GM23338 (cell line): ENCODE measurements around the gene ZNF335. TPM values are rescaled to one million over a fixed set of nuclear protein-coding genes. Genes with fewer than 3 reads are reported as not detected.

Source experiments
- ATAC-seq: fragments of 200-7000 bp; cut with Tn5 transposase; 3 replicates; pipeline ENCODE4 v1.9.1; 2020
- DNase-seq: peaks from one replicate; pipeline ENCODE4 v3.0.0-alpha.2; 2015; ENCODE audit warnings: low spot score
- H2AFZ ChIP-seq: fragments of 200-600 bp; sonication (generic); 2 replicates; pipeline ENCODE4 v1.8.0; 2016; ENCODE audit warnings: antibody characterized with exemption, mild to moderate bottlenecking, moderate library complexity
- H3F3A ChIP-seq: fragments of 200-600 bp; sonication (generic); replicated peaks from 2 replicates; pipeline ENCODE4 v1.8.0; 2017; ENCODE audit warnings: antibody characterized with exemption, mixed run types, low read depth
- H3K27ac ChIP-seq: fragments of 200-600 bp; sonication (generic); 2 replicates; pipeline ENCODE4 v1.6.1; 2016; ENCODE audit warnings: low read depth
- H3K27me3 ChIP-seq: fragments of 200-600 bp; sonication (generic); 2 replicates; pipeline ENCODE4 v1.8.0; 2016; ENCODE audit warnings: mild to moderate bottlenecking, mixed run types, moderate library complexity; ENCODE audit not compliant: insufficient read depth
- H3K36me3 ChIP-seq: fragments of 200-600 bp; sonication (generic); 2 replicates; pipeline ENCODE4 v1.8.0; 2016; ENCODE audit warnings: mild to moderate bottlenecking; ENCODE audit not compliant: insufficient read depth
- H3K4me1 ChIP-seq: fragments of 200-600 bp; sonication (generic); 2 replicates; pipeline ENCODE4 v1.8.0; 2016; ENCODE audit warnings: mild to moderate bottlenecking, moderate library complexity; ENCODE audit not compliant: insufficient read depth
- H3K4me2 ChIP-seq: fragments of 200-600 bp; sonication (generic); 2 replicates; pipeline ENCODE4 v1.7.1; 2017; ENCODE audit warnings: mixed run types
- H3K4me3 ChIP-seq: fragments of 200-600 bp; sonication (generic); 2 replicates; pipeline ENCODE4 v1.6.1; 2016; ENCODE audit warnings: mixed run types
- H3K79me2 ChIP-seq: fragments of 200-600 bp; sonication (generic); replicated peaks from 2 replicates; pipeline ENCODE4 v1.8.0; 2017; ENCODE audit warnings: mild to moderate bottlenecking; ENCODE audit not compliant: insufficient read depth
- H3K9me2 ChIP-seq: fragments of 200-600 bp; sonication (generic); 2 replicates; pipeline ENCODE4 v1.8.0; 2017; ENCODE audit not compliant: insufficient read depth
- H4K20me1 ChIP-seq: fragments of 200-600 bp; sonication (generic); replicated peaks from 2 replicates; pipeline ENCODE4 v1.8.0; 2017; ENCODE audit warnings: mild to moderate bottlenecking; ENCODE audit not compliant: insufficient read depth
- H3K27ac Mint-ChIP-seq: 2 replicates; pipeline ENCODE4 v1.8.0; 2020; ENCODE audit warnings: inconsistent platforms, mild to moderate bottlenecking, moderate library complexity, mixed read lengths
- H3K27me3 Mint-ChIP-seq: 3 replicates; pipeline ENCODE4 v1.8.0; 2022; ENCODE audit warnings: low read depth, mild to moderate bottlenecking, moderate library complexity, mixed read lengths, inconsistent platforms; ENCODE audit not compliant: insufficient read depth, poor library complexity
- H3K36me3 Mint-ChIP-seq: 3 replicates; pipeline ENCODE4 v1.8.0; 2021; ENCODE audit warnings: low read depth, mild to moderate bottlenecking, inconsistent platforms, moderate library complexity, mixed read lengths
- H3K4me1 Mint-ChIP-seq: 3 replicates; pipeline ENCODE4 v1.8.0; 2020; ENCODE audit warnings: mild to moderate bottlenecking, inconsistent platforms, mixed read lengths
- H3K4me3 Mint-ChIP-seq: 3 replicates; pipeline ENCODE4 v1.8.0; 2021; ENCODE audit warnings: moderate library complexity, mild to moderate bottlenecking, inconsistent platforms, mixed read lengths
- H3K9me3 Mint-ChIP-seq: 3 replicates; pipeline ENCODE4 v1.8.0; 2020; ENCODE audit warnings: moderate library complexity, mild to moderate bottlenecking, inconsistent platforms, mixed read lengths
- CREB1 ChIP-seq: fragments of 250-450 bp; sonication (Bioruptor Pico); IDR thresholded peaks from 2 replicates; pipeline ENCODE4 v1.5.0; 2020; ENCODE audit warnings: low read depth, mild to moderate bottlenecking, moderate library complexity
- STAT1 ChIP-seq: IDR thresholded peaks from one replicate; pipeline ENCODE4 v1.6.1; 2016; ENCODE audit warnings: antibody characterized with exemption; ENCODE audit not compliant: unreplicated experiment
- ZNF114 ChIP-seq: fragments of 250-450 bp; sonication (Bioruptor Pico); IDR thresholded peaks from 2 replicates; pipeline ENCODE4 v1.5.0; 2020; ENCODE audit warnings: mild to moderate bottlenecking, moderate library complexity
- polyA plus RNA-seq: library from polyadenylated mRNA; unstranded; fragments of >200 nt; fragmentation: Nextera tagmentation; extraction: Ambion mirVana; gene quantifications from 2 replicates; pipeline ENCODE4 v1.2.1, GENCODE V29; 2016
- total RNA-seq: library from RNA; depleted of rRNA; stranded (reverse); fragments of >200 nt; shearing (Covaris generic); gene quantifications from 2 replicates; pipeline ENCODE4 v1.2.3, GENCODE V29; 2014
- TF ChIP-seq, protein P1 (sequence below): IDR thresholded peaks from one replicate; pipeline ENCODE4 v1.6.1; 2018; ENCODE audit warnings: antibody characterized with exemption; ENCODE audit not compliant: unreplicated experiment
- TF ChIP-seq, protein P2 (sequence below), 2 experiments: fragments of 200-600 bp in 1 of 2; sonication (generic) in 1 of 2; conservative IDR thresholded peaks; 2 replicates each; pipeline versions ENCODE4 v1.5.1 to v1.6.1; 2016 to 2017; ENCODE audit warnings: antibody characterized with exemption in 2 of 2, low read depth in 2 of 2, mild to moderate bottlenecking in 2 of 2, moderate library complexity in 1 of 2

ZNF335 gene
- total and polyA plus RNA-seq, 2 experiments from 2014 or later, result 7.4 to 24.2 TPM

DNA sequence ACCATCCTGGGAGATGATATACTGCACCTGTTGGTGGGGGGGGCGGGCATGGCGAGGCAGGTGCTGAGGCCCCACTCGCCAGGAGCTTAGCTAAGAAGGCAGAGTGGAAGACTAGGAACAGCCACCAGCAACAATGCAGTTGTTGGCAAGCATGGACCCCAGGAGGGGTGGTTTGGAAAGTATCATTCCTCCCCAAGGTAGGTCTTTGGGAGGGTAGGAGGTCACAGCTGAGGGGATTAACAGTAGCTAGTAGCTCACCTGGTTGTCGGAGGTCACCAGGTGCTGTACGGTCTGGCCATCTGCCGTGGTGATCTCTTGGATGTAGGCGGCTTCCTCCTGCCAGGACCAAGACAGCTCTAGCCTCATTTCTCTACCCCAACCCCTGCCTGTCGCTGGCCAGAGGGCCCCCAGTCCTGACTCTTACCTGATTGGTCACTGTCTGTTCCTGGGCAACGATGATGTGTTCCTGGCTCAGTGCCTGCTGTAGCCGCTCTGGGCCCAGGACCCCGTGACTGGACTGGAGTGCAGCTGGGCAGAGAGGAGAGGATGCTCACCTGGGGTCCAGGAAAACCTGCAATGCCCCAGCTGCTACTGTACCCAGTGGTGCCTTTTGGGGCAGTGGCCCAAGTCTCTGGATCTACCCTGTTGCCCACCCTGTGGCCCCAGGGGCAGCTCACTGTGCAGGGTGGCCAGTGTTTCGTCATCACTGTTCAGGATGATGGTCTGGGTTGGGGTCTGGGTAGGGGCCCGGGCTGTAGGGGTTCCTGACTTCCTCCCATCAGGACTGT is 22.3 kb downstream of the ZNF335 start (continued):
- TF ChIP-seq, protein P1, sequence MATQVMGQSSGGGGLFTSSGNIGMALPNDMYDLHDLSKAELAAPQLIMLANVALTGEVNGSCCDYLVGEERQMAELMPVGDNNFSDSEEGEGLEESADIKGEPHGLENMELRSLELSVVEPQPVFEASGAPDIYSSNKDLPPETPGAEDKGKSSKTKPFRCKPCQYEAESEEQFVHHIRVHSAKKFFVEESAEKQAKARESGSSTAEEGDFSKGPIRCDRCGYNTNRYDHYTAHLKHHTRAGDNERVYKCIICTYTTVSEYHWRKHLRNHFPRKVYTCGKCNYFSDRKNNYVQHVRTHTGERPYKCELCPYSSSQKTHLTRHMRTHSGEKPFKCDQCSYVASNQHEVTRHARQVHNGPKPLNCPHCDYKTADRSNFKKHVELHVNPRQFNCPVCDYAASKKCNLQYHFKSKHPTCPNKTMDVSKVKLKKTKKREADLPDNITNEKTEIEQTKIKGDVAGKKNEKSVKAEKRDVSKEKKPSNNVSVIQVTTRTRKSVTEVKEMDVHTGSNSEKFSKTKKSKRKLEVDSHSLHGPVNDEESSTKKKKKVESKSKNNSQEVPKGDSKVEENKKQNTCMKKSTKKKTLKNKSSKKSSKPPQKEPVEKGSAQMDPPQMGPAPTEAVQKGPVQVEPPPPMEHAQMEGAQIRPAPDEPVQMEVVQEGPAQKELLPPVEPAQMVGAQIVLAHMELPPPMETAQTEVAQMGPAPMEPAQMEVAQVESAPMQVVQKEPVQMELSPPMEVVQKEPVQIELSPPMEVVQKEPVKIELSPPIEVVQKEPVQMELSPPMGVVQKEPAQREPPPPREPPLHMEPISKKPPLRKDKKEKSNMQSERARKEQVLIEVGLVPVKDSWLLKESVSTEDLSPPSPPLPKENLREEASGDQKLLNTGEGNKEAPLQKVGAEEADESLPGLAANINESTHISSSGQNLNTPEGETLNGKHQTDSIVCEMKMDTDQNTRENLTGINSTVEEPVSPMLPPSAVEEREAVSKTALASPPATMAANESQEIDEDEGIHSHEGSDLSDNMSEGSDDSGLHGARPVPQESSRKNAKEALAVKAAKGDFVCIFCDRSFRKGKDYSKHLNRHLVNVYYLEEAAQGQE, result no peak
- TF ChIP-seq ZNF114 (CRISPR knock-in tag), result no peak
- no peak for TF ChIP-seq STAT1
- TF ChIP-seq, protein P2, sequence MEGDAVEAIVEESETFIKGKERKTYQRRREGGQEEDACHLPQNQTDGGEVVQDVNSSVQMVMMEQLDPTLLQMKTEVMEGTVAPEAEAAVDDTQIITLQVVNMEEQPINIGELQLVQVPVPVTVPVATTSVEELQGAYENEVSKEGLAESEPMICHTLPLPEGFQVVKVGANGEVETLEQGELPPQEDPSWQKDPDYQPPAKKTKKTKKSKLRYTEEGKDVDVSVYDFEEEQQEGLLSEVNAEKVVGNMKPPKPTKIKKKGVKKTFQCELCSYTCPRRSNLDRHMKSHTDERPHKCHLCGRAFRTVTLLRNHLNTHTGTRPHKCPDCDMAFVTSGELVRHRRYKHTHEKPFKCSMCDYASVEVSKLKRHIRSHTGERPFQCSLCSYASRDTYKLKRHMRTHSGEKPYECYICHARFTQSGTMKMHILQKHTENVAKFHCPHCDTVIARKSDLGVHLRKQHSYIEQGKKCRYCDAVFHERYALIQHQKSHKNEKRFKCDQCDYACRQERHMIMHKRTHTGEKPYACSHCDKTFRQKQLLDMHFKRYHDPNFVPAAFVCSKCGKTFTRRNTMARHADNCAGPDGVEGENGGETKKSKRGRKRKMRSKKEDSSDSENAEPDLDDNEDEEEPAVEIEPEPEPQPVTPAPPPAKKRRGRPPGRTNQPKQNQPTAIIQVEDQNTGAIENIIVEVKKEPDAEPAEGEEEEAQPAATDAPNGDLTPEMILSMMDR (conservative IDR thresholded peaks at IDR 0.05; ENCODE audit: low read depth in 2 of 2), result no peak

DNA sequence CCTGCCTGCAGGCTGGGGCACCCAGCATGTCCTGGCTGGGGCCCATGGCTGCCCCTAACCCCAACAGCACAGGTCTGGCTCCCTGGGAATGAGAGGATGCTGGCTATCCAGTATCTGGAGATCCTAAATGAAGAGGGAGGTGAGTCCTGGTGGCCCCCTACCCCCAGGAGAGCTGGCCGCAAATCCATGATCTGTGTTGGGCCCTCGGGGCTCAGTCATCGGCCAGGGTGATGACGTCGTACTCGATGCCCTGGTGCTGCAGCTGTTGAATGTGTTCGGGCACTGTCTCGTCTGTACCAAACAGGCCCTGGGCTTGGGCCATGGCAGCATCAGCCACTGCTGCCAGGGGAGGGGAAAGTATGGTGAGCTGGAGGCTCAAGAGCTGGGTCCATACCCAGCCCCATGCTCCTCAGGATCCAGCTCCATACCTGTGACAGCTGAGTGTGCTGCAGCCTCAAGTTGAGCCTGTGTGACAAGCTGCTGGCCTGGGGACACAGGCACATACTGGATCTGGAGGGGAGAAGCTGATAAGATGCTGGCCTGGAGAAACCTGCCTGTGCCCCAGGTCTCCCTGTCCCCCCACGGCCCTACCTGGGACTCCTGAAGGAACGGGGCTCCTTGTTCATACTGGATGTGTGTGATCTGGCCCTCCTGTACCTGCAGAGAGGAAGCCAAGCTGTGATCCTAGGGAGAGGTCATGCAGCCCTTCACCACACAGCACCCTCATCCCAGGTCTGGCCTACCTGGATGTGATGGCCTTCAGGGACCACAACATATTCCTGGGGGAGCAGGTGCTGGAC is 23.1 kb downstream of the ZNF335 start:
- Mint-ChIP-seq H3K4me3 (no peak overlapping the region), H3K4me1 (peaks cover 5% of the 10 kb centered on the region; the same call in 2 of the 3 replicates), H3K27ac (no peak overlapping the region), H3K27me3 (peaks cover 13% of the 10 kb centered on the region), H3K9me3 (no peaks in the 10 kb centered on the region), H3K36me3 (peaks cover 46% of the 10 kb centered on the region)
- Histone ChIP-seq H2AFZ (no peak overlapping the region), H4K20me1 (no peaks in the 10 kb centered on the region; the same call in 1 of the 2 replicates), H3K79me2 (no peaks in the 10 kb centered on the region), H3K4me1 (no peaks in the 10 kb centered on the region; the same call in 1 of the 2 replicates), H3K27me3 (no peaks in the 10 kb centered on the region), H3K36me3 (peaks cover 12% of the 10 kb centered on the region; the same call in 1 of the 2 replicates), H3K27ac (no peak overlapping the region), H3K4me2 (no peak overlapping the region), H3F3A (no peaks in the 10 kb centered on the region; the same call in 1 of the 2 replicates), H3K9me2 (no peaks in the 10 kb centered on the region), H3K4me3 (no peak overlapping the region)
- no peak for DNase-seq
- no peak for TF ChIP-seq STAT1
- TF ChIP-seq CREB1 (CRISPR knock-in tag), result no peak
- ATAC-seq, result no peak
